C4-2B (cell line): Measurements from ENCODE around the gene CDHR3.

Experiments used
- H3K27ac ChIP-seq: fragments of 450-650 bp; 2 replicates; pipeline ENCODE4 v1.5.1; 2017
- CTCF ChIP-seq: fragments of 450-650 bp; conservative IDR thresholded peaks from 2 replicates; pipeline ENCODE4 v1.5.1; 2017; ENCODE audit warnings: mild to moderate bottlenecking
- ZFX ChIP-seq: fragments of 450-650 bp; IDR thresholded peaks from 2 replicates; pipeline ENCODE4 v1.6.1; 2017

The CDHR3 gene

GRCh38 chr7:105958012-105958411, 5.1 kb upstream of the CDHR3 start:
- H3K27ac ChIP-seq = no peak overlapping the region
- TF ChIP-seq ZFX = no peak
- TF ChIP-seq CTCF = no peak

GRCh38 chr7:105962353-105962752, 711 bp upstream of the CDHR3 start:
- peak overlapping the region; percentile 40 for H3K27ac ChIP-seq
- TF ChIP-seq CTCF (no peak), ZFX (no peak)

- no peak overlapping the region for H3K27ac ChIP-seq
- TF ChIP-seq ZFX (no peak), CTCF (no peak)
These were observed 8.8 kb downstream of the CDHR3 start for GRCh38 chr7:105971845-105972244.

GRCh38 chr7:105972276-105972675, 9.2 kb downstream of the CDHR3 start:
- TF ChIP-seq ZFX (no peak), CTCF (no peak)
- H3K27ac ChIP-seq = no peak overlapping the region

GRCh38 chr7:105974471-105974870, 11.4 kb downstream of the CDHR3 start:
- H3K27ac ChIP-seq = no peak overlapping the region
- TF ChIP-seq ZFX = no peak
- TF ChIP-seq CTCF = no peak

GRCh38 chr7:105975770-105976417, 12.8 kb downstream of the CDHR3 start:
- H3K27ac ChIP-seq = no peak overlapping the region
- no peak for TF ChIP-seq CTCF
- TF ChIP-seq ZFX = no peak

GRCh38 chr7:105976868-105977267, 13.8 kb downstream of the CDHR3 start:
- TF ChIP-seq CTCF (no peak), ZFX (no peak)
- H3K27ac ChIP-seq = no peak overlapping the region
